ENCODE results near the gene TMEM115.

The TMEM115 gene

DNA sequence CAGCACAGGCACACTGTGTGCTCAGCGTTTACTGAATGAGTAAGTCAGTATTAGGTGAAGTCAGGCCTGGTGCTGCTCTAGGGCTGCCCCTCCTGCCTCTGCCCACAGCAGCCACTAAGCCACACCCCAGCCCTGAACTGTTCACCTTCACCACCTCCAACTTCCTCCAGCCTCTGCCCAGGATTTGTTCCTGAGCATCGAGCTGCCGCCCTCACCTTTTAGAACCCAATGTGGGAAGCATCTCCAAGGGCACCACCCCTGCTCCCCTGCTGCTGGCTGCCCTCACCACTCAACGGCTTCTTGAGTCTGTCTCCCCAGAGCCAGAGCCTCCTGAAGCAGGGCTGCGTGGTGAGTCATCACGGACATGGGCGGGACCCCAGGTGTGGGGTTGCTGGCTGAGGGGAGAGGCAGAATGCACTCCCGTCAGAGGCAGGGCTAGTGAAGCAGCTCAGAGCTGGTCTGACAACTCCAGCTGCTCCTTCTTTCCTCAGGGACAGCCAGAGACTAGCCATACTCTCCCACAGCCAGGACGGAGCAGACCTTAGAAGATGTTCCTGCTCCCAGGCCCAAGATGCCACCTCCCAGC, 42.6 kb downstream of the TMEM115 start:
- no peak for TF ChIP-seq CTCF (IDR thresholded peaks at IDR 0.05)

DNA sequence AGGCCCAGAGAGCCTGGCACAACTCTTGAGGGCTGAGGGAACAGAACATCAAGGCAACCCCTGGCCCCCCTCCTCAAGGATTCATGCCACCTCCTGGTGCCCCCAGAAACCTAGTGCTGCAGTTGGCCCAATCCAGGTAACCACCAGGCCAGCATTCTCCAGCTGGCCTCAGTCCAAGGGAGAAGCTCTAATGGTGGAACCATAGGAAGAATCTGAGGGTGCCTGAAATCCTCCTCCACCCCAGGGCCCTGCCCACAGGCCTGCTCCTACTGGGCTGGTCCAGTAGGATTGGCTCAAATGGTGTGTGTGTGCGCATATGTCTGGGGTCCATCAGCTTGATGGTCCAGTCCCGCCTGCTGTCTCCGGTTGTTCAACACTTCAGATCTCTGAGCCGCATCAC, 44.5 kb downstream of the TMEM115 start:
- TF ChIP-seq CTCF (IDR thresholded peaks at IDR 0.05), result no peak

DNA sequence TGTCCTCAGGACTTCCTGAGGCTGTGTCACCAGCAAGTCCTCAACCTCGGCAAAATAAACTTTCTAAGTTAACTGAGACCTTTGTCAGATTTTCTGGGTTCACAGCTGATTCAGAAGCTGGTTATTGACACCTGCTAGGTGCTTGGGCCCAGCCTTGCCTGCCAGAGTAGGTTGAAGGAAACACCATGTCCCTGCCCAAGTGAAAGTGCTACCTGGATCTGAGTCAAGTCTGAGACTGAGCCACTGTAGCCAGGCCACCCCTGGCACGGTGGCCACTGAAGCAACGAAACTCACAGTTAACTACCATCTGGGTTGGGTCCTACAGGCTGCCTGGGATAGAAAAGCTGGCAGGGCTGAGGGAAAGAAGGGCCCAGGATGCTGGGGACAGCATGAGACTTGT, 45.0 kb downstream of the TMEM115 start:
- TF ChIP-seq CTCF (IDR thresholded peaks at IDR 0.05), result no peak
